HCT116 (cell line): Measurements from ENCODE around the gene LRRC42. TPM values are rescaled to one million over a fixed set of nuclear protein-coding genes. Genes with fewer than 3 reads are reported as not detected.

Experiments used
- ATAC-seq: fragments of 200-7000 bp; cut with Tn5 transposase; 2 replicates; pipeline ENCODE4 v1.9.1; 2020; ENCODE audit warnings: mild to moderate bottlenecking, moderate library complexity
- BruUV-seq: library from RNA; stranded (reverse); fragments of 400-500 nt; replicated peaks from 2 replicates; lab custom pipeline; 2021; lab: Mats Ljungman, UMichigan
- CTCF ChIA-PET: fragments of 300-600 bp; sonication (Branson Sonifier 250); formaldehyde crosslinking; loops from one replicate; lab custom pipeline; 2021; ENCODE audit warnings: antibody characterized with exemption; lab: Charles Lee
- POLR2A ChIA-PET: fragments of 300-600, 350-600 bp; sonication (Branson Sonifier 250); formaldehyde crosslinking; loops from one replicate; lab custom pipeline; 2021; ENCODE audit warnings: antibody characterized with exemption; lab: Charles Lee
- RAD21 ChIA-PET, 2 experiments: fragments of 300-600 bp; sonication (Branson Sonifier 250); formaldehyde crosslinking; loops; one replicate each; lab custom pipeline; 2023; ENCODE audit warnings: low total read pairs in 2 of 2; ENCODE audit not compliant: uncharacterized antibody in 2 of 2, unreplicated experiment in 2 of 2, low non-redundant PET in 1 of 2; lab: Charles Lee
- DNase-seq: peaks from one replicate; pipeline ENCODE4 v3.0.0-alpha.2; 2010; ENCODE audit warnings: low read depth, low spot score
- H2AFZ ChIP-seq: fragments of 200-600 bp; shearing (Covaris generic), sonication (generic); 2 replicates; pipeline ENCODE4 v1.6.1; 2017; ENCODE audit warnings: low read depth, mixed run types, mixed read lengths, antibody characterized with exemption, low read length; ENCODE audit not compliant: poor library complexity, severe bottlenecking
- H3K27ac ChIP-seq: 2 replicates; pipeline ENCODE4 v1.5.1; 2012; ENCODE audit warnings: low read depth, low read length
- H3K27me3 ChIP-seq: fragments of 200-600 bp; sonication (generic); 2 replicates; pipeline ENCODE4 v1.6.1; 2016; ENCODE audit warnings: mixed run types, low read length, mixed read lengths; ENCODE audit not compliant: insufficient read depth
- H3K36me3 ChIP-seq, 2 experiments: fragments of 200-500 bp in 1 of 2; fragments of 200-600 bp in 1 of 2; sonication (Bioruptor generic) in 1 of 2; sonication (generic) in 1 of 2; 2 replicates each; pipeline versions ENCODE4 v1.5.1 to v1.6.1; 2014 to 2016; ENCODE audit warnings: low read length in 2 of 2, inconsistent platforms in 1 of 2, mixed read lengths in 1 of 2, mixed run types in 1 of 2; ENCODE audit not compliant: insufficient read depth in 2 of 2, control insufficient read depth in 1 of 2
- H3K4me1 ChIP-seq, 2 experiments: fragments of 200-600 bp in 1 of 2; sonication (generic) in 1 of 2; 2 replicates each; pipeline versions ENCODE4 v1.5.1 to v1.6.1; 2012 to 2017; ENCODE audit warnings: low read length in 2 of 2, inconsistent platforms in 1 of 2, mild to moderate bottlenecking in 1 of 2, mixed read lengths in 1 of 2, mixed run types in 1 of 2, moderate library complexity in 1 of 2; ENCODE audit not compliant: insufficient read depth in 2 of 2, control insufficient read depth in 1 of 2
- H3K4me2 ChIP-seq: fragments of 200-600 bp; sonication (generic); 2 replicates; pipeline ENCODE4 v1.6.1; 2017; ENCODE audit warnings: mixed run types, low read length, mixed read lengths
- H3K4me3 ChIP-seq, 2 experiments: fragments of 200-600 bp in 1 of 2; sonication (generic) in 1 of 2; replicated peaks in 1 of 2; 2 replicates each; pipeline ENCODE4 v1.5.1; 2011 to 2016; ENCODE audit warnings: low read length in 2 of 2, control low read depth in 1 of 2, low read depth in 1 of 2, mild to moderate bottlenecking in 1 of 2, mixed read lengths in 1 of 2, mixed run types in 1 of 2
- H3K79me2 ChIP-seq: fragments of 200-600 bp; sonication (generic); 2 replicates; pipeline ENCODE4 v1.6.1; 2017; ENCODE audit warnings: mild to moderate bottlenecking, mixed run types, low read length, moderate library complexity, mixed read lengths; ENCODE audit not compliant: insufficient read depth
- H3K9ac ChIP-seq: fragments of 200-600 bp; sonication (generic); 2 replicates; pipeline ENCODE4 v1.6.1; 2016; ENCODE audit warnings: low read length, mixed read lengths
- H3K9me2 ChIP-seq: fragments of 200-600 bp; sonication (generic), shearing (Covaris generic); 2 replicates; pipeline ENCODE4 v1.6.1; 2017; ENCODE audit warnings: mixed run types, mild to moderate bottlenecking, moderate library complexity; ENCODE audit not compliant: insufficient read depth
- H3K9me3 ChIP-seq, 2 experiments: fragments of 200-500 bp in 1 of 2; fragments of 200-600 bp in 1 of 2; sonication (Bioruptor generic) in 1 of 2; sonication (generic) in 1 of 2; 2 replicates each; pipeline ENCODE4 v1.6.1; 2014 to 2017; ENCODE audit warnings: low read length in 2 of 2, mixed read lengths in 2 of 2, inconsistent platforms in 1 of 2, low read depth in 1 of 2, mild to moderate bottlenecking in 1 of 2, mixed run types in 1 of 2, moderate library complexity in 1 of 2; ENCODE audit not compliant: control insufficient read depth in 1 of 2, insufficient read depth in 1 of 2
- H4K20me1 ChIP-seq: fragments of 200-600 bp; sonication (generic), shearing (Covaris generic); 2 replicates; pipeline ENCODE4 v1.6.1; 2017; ENCODE audit warnings: mixed run types, mild to moderate bottlenecking, moderate library complexity; ENCODE audit not compliant: insufficient read depth
- ATF3 ChIP-seq: IDR thresholded peaks from 2 replicates; pipeline ENCODE4 v1.6.1; 2012
- CEBPB ChIP-seq: IDR thresholded peaks from 2 replicates; pipeline ENCODE4 v1.6.1; 2012; ENCODE audit warnings: low read depth
- CTCF ChIP-seq, 3 experiments: fragments of 200-600 bp in 1 of 3; sonication (generic) in 1 of 3; IDR thresholded peaks in 2 of 3; conservative IDR thresholded peaks in 1 of 3; 2 replicates each; pipeline ENCODE4 v1.5.1; 2012 to 2017; ENCODE audit warnings: low read depth in 2 of 3, low read length in 2 of 3, antibody characterized with exemption in 1 of 3, borderline replicate concordance in 1 of 3, control low read depth in 1 of 3, mild to moderate bottlenecking in 1 of 3, mixed read lengths in 1 of 3, mixed run types in 1 of 3, moderate library complexity in 1 of 3; ENCODE audit not compliant: insufficient read depth in 1 of 3
- EGR1 ChIP-seq: IDR thresholded peaks from 2 replicates; pipeline ENCODE4 v1.6.1; 2012; ENCODE audit warnings: low read depth
- EZH2 ChIP-seq: fragments of 200-600 bp; sonication (generic); IDR thresholded peaks from 2 replicates; pipeline ENCODE4 v1.6.1; 2017; ENCODE audit warnings: antibody characterized with exemption, mixed run types
- FOSL1 ChIP-seq: IDR thresholded peaks from 2 replicates; pipeline ENCODE4 v1.6.1; 2012; ENCODE audit warnings: low read depth
- POLR2AphosphoS5 ChIP-seq: IDR thresholded peaks from 2 replicates; pipeline ENCODE4 v1.6.1; 2011; ENCODE audit warnings: mild to moderate bottlenecking, low read depth, low read length, moderate library complexity
- RAD21 ChIP-seq: IDR thresholded peaks from 2 replicates; pipeline ENCODE4 v1.6.1; 2012; ENCODE audit warnings: low read depth, mild to moderate bottlenecking
- REST ChIP-seq: IDR thresholded peaks from 2 replicates; pipeline ENCODE4 v1.6.1; 2012; ENCODE audit warnings: low read depth
- SIN3A ChIP-seq: IDR thresholded peaks from 2 replicates; pipeline ENCODE4 v1.6.1; 2012; ENCODE audit warnings: low read depth
- SP1 ChIP-seq: IDR thresholded peaks from 2 replicates; pipeline ENCODE4 v1.6.1; 2012; ENCODE audit warnings: low read depth
- SRF ChIP-seq: IDR thresholded peaks from 2 replicates; pipeline ENCODE4 v1.6.1; 2012; ENCODE audit warnings: low read depth
- TCF7L2 ChIP-seq: IDR thresholded peaks from 2 replicates; pipeline ENCODE4 v1.7.0; 2011; ENCODE audit warnings: borderline replicate concordance, inconsistent platforms; ENCODE audit not compliant: insufficient read depth, insufficient read length; ENCODE audit errors: extremely low read depth
- YY1 ChIP-seq: IDR thresholded peaks from 2 replicates; pipeline ENCODE4 v1.6.1; 2011; ENCODE audit warnings: low read length, low read depth, moderate library complexity, mild to moderate bottlenecking; ENCODE audit not compliant: insufficient replicate concordance; ENCODE audit errors: extremely low read depth
- ZBTB33 ChIP-seq: IDR thresholded peaks from 2 replicates; pipeline ENCODE4 v1.6.1; 2011; ENCODE audit warnings: mild to moderate bottlenecking, low read length, moderate library complexity; ENCODE audit not compliant: insufficient replicate concordance; ENCODE audit errors: extremely low read depth
- ZNF274 ChIP-seq: fragments of 200-500 bp; sonication (Bioruptor generic); IDR thresholded peaks from 2 replicates; pipeline ENCODE4 v1.6.1; 2014; ENCODE audit warnings: mild to moderate bottlenecking, low read depth, low read length, inconsistent platforms
- intact Hi-C: fragments of 100-400 bp; cut with micrococcal nuclease; formaldehyde crosslinking; loops from 2 replicates; pipeline ENCODE4 v1.10.0; 2022
- total RNA-seq: library from RNA; stranded (reverse); gene quantifications from one replicate; pipeline ENCODE4 v1.2.1, GENCODE V29; 2021; ENCODE audit not compliant: unreplicated experiment

Gene LRRC42
- total RNA-seq, 1 experiment from 2014 or later, result 62.5 TPM

- H3K27me3 ChIP-seq, result no peaks in the 10 kb centered on the region
- ATAC-seq (no peak), DNase-seq (no peak)
- no peaks in the 10 kb centered on the region for H3K9me2 ChIP-seq
- ChIA-PET RAD21 (no interaction called here), POLR2A (no interaction called here), CTCF (no interaction called here)
- no TSS peak for BruUV-seq
- H2AFZ ChIP-seq, result no peak overlapping the region
- H3K4me2 ChIP-seq, result no peak overlapping the region
- H3K9me3 ChIP-seq, result no peaks in the 10 kb centered on the region
- intact Hi-C loops, result no loop called here
- no peaks in the 10 kb centered on the region for H3K36me3 ChIP-seq
- H4K20me1 ChIP-seq, result no peaks in the 10 kb centered on the region
- H3K4me1 ChIP-seq, result peaks cover 20% of the 10 kb centered on the region in 2 experiments
- no peak overlapping the region for H3K4me3 ChIP-seq
- H3K9ac ChIP-seq, result no peak overlapping the region
- TF ChIP-seq SP1 (no peak), EZH2 (no peak), FOSL1 (no peak), YY1 (no peak), EGR1 (no peak), SIN3A (no peak), POLR2AphosphoS5 (no peak), SRF (no peak), ZBTB33 (no peak), CEBPB (no peak), ZNF274 (no peak), REST (no peak), RAD21 (no peak), TCF7L2 (no peak), ATF3 (no peak), CTCF (IDR thresholded peaks at IDR 0.05 in 2 of 3, conservative IDR thresholded peaks at IDR 0.05 in 1 of 3; ENCODE audit: borderline replicate concordance in 1 of 3, insufficient read depth in 1 of 3, low read depth in 2 of 3, low read length in 2 of 3) (no peak)
- H3K27ac ChIP-seq, result no peak overlapping the region
- no peaks in the 10 kb centered on the region for H3K79me2 ChIP-seq
Measured at GRCh38 chr1:54011316-54012007, 65.3 kb downstream of the LRRC42 start.
